ENCODE measurements around the gene SYT1. TPM values are rescaled to one million over a fixed set of nuclear protein-coding genes. Genes with fewer than 3 reads are reported as not detected.

SYT1 gene
- total RNA-seq, 1 donor from 2014 or later, result 13.0 TPM

GRCh38 chr12:79183003-79183402, 318.4 kb downstream of the SYT1 start:
- H3K4me3 Mint-ChIP-seq (ENCODE audit: unreplicated experiment), result no peak overlapping the region
- no peaks in the 10 kb centered on the region for H3K36me3 Mint-ChIP-seq (ENCODE audit: low read depth, unreplicated experiment)
- no peak for DNase-seq (ENCODE audit: low spot score)
- H3K9me3 Mint-ChIP-seq (ENCODE audit: unreplicated experiment), result no peaks in the 10 kb centered on the region
- H3K27ac Mint-ChIP-seq (ENCODE audit: unreplicated experiment), result no peak overlapping the region
- TF ChIP-seq CTCF (IDR thresholded peaks at IDR 0.05; ENCODE audit: unreplicated experiment), result no peak
- no peaks in the 10 kb centered on the region for H3K27me3 Mint-ChIP-seq (ENCODE audit: unreplicated experiment)
- peaks cover 13% of the 10 kb centered on the region for H3K4me1 Mint-ChIP-seq (ENCODE audit: unreplicated experiment)

- Mint-ChIP-seq H3K36me3 (ENCODE audit: low read depth, unreplicated experiment) (no peaks in the 10 kb centered on the region), H3K9me3 (ENCODE audit: unreplicated experiment) (no peaks in the 10 kb centered on the region), H3K4me3 (ENCODE audit: unreplicated experiment) (no peak overlapping the region), H3K27ac (ENCODE audit: unreplicated experiment) (no peak overlapping the region), H3K4me1 (ENCODE audit: unreplicated experiment) (peaks cover 13% of the 10 kb centered on the region), H3K27me3 (ENCODE audit: unreplicated experiment) (no peaks in the 10 kb centered on the region)
- no peak for TF ChIP-seq CTCF (IDR thresholded peaks at IDR 0.05; ENCODE audit: unreplicated experiment)
- DNase-seq (ENCODE audit: low spot score), result no peak
Observed at GRCh38 chr12:79183926-79184325, 319.4 kb downstream of the SYT1 start.

- Mint-ChIP-seq H3K4me3 (ENCODE audit: unreplicated experiment) (no peak overlapping the region), H3K9me3 (ENCODE audit: unreplicated experiment) (no peaks in the 10 kb centered on the region), H3K36me3 (ENCODE audit: low read depth, unreplicated experiment) (no peaks in the 10 kb centered on the region), H3K27me3 (ENCODE audit: unreplicated experiment) (no peaks in the 10 kb centered on the region), H3K27ac (ENCODE audit: unreplicated experiment) (no peak overlapping the region), H3K4me1 (ENCODE audit: unreplicated experiment) (peaks cover 13% of the 10 kb centered on the region)
- DNase-seq (ENCODE audit: low spot score), result no peak
- no peak for TF ChIP-seq CTCF (IDR thresholded peaks at IDR 0.05; ENCODE audit: unreplicated experiment)
Observed at GRCh38 chr12:79186506-79186905, 321.9 kb downstream of the SYT1 start.

- H3K27me3 Mint-ChIP-seq (ENCODE audit: unreplicated experiment), result no peaks in the 10 kb centered on the region
Observed at GRCh38 chr12:79187032-79187431, 322.5 kb downstream of the SYT1 start.

GRCh38 chr12:79191391-79191790, 326.8 kb downstream of the SYT1 start:
- Mint-ChIP-seq H3K4me1 (ENCODE audit: unreplicated experiment) (peaks cover 7% of the 10 kb centered on the region), H3K9me3 (ENCODE audit: unreplicated experiment) (no peaks in the 10 kb centered on the region), H3K27me3 (ENCODE audit: unreplicated experiment) (no peaks in the 10 kb centered on the region), H3K27ac (ENCODE audit: unreplicated experiment) (no peak overlapping the region), H3K4me3 (ENCODE audit: unreplicated experiment) (no peak overlapping the region), H3K36me3 (ENCODE audit: low read depth, unreplicated experiment) (no peaks in the 10 kb centered on the region)
- no peak for DNase-seq (ENCODE audit: low spot score)
- no peak for TF ChIP-seq CTCF (IDR thresholded peaks at IDR 0.05; ENCODE audit: unreplicated experiment)

More at GRCh38 chr12:79187032-79187431, 322.5 kb downstream of the SYT1 start:
- Mint-ChIP-seq H3K36me3 (ENCODE audit: low read depth, unreplicated experiment) (no peaks in the 10 kb centered on the region), H3K4me1 (ENCODE audit: unreplicated experiment) (peaks cover 13% of the 10 kb centered on the region), H3K9me3 (ENCODE audit: unreplicated experiment) (no peaks in the 10 kb centered on the region), H3K27ac (ENCODE audit: unreplicated experiment) (no peak overlapping the region), H3K4me3 (ENCODE audit: unreplicated experiment) (no peak overlapping the region)
- TF ChIP-seq CTCF (IDR thresholded peaks at IDR 0.05; ENCODE audit: unreplicated experiment), result no peak
- no peak for DNase-seq (ENCODE audit: low spot score)
